HEK293T (cell line): Measurements from ENCODE around the gene FLNA.
"Not testable (repeated sequence)": the region's sequence is repeated elsewhere in the genome, so short reads cannot be mapped to it uniquely, and the experiment has no call there.

Source experiments
- CTCF ChIA-PET: fragments of 350-600 bp; formaldehyde crosslinking; extraction: SDS; loops from one replicate; lab custom pipeline; 2021; ENCODE audit warnings: antibody characterized with exemption, inconsistent platforms; lab: Yijun Ruan, JAX
- POLR2A ChIA-PET: fragments of 350-600 bp; formaldehyde crosslinking; extraction: SDS; loops from one replicate; lab custom pipeline; 2020; ENCODE audit warnings: antibody characterized with exemption, inconsistent platforms; lab: Yijun Ruan, JAX
- DNase-seq: peaks from one replicate; pipeline ENCODE4 v3.0.0; 2012; ENCODE audit warnings: mixed read lengths; ENCODE audit errors: extremely low spot score
- ARNT ChIP-seq: fragments of 450-650 bp; IDR thresholded peaks from 2 replicates; pipeline ENCODE4 v1.6.1; 2017; ENCODE audit warnings: mild to moderate bottlenecking
- BHLHE40 ChIP-seq: fragments of 450-650 bp; IDR thresholded peaks from 2 replicates; pipeline ENCODE4 v1.6.1; 2016; ENCODE audit warnings: mild to moderate bottlenecking, moderate library complexity, borderline replicate concordance
- CTBP1 ChIP-seq: fragments of 450-650 bp; IDR thresholded peaks from 2 replicates; pipeline ENCODE4 v1.6.1; 2016; ENCODE audit warnings: borderline replicate concordance
- ELF4 ChIP-seq: fragments of 450-650 bp; IDR thresholded peaks from 2 replicates; pipeline ENCODE4 v1.6.1; 2017; ENCODE audit warnings: antibody characterized with exemption
- FOXA1 ChIP-seq: fragments of 450-650 bp; IDR thresholded peaks from 2 replicates; pipeline ENCODE4 v1.6.1; 2016; ENCODE audit warnings: mild to moderate bottlenecking
- FOXK2 ChIP-seq: fragments of 450-650 bp; IDR thresholded peaks from 2 replicates; pipeline ENCODE4 v1.6.1; 2016; ENCODE audit warnings: mild to moderate bottlenecking
- FOXM1 ChIP-seq: fragments of 450-650 bp; IDR thresholded peaks from 2 replicates; pipeline ENCODE4 v1.6.1; 2017; ENCODE audit warnings: mild to moderate bottlenecking, borderline replicate concordance
- HDGF ChIP-seq: fragments of 450-650 bp; IDR thresholded peaks from 2 replicates; pipeline ENCODE4 v1.6.1; 2017; ENCODE audit warnings: antibody characterized with exemption, borderline replicate concordance
- L3MBTL2 ChIP-seq: fragments of 450-650 bp; conservative IDR thresholded peaks from 2 replicates; pipeline ENCODE4 v1.6.1; 2016; ENCODE audit warnings: mild to moderate bottlenecking
- LEF1 ChIP-seq: fragments of 450-650 bp; IDR thresholded peaks from 2 replicates; pipeline ENCODE4 v1.6.1; 2017; ENCODE audit warnings: mild to moderate bottlenecking, borderline replicate concordance
- NFRKB ChIP-seq: fragments of 450-650 bp; IDR thresholded peaks from 2 replicates; pipeline ENCODE4 v1.6.1; 2016; ENCODE audit warnings: mild to moderate bottlenecking, moderate library complexity
- PKNOX1 ChIP-seq: fragments of 450-650 bp; IDR thresholded peaks from 2 replicates; pipeline ENCODE4 v1.6.1; 2016
- SP1 ChIP-seq: fragments of 450-650 bp; IDR thresholded peaks from 2 replicates; pipeline ENCODE4 v1.6.1; 2017
- SUZ12 ChIP-seq: fragments of 450-650 bp; IDR thresholded peaks from 2 replicates; pipeline ENCODE4 v1.6.1; 2016; ENCODE audit warnings: mild to moderate bottlenecking
- TARDBP ChIP-seq: fragments of 450-650 bp; IDR thresholded peaks from 2 replicates; pipeline ENCODE4 v1.6.1; 2016
- ZNF384 ChIP-seq: fragments of 450-650 bp; IDR thresholded peaks from 2 replicates; pipeline ENCODE4 v1.6.1; 2016

FLNA gene

GRCh38 chrX:154403858-154404257, 29.4 kb upstream of the FLNA start:
- TF ChIP-seq FOXM1 (no peak), NFRKB (no peak), SUZ12 (no peak), FOXK2 (no peak), LEF1 (no peak), CTBP1 (no peak), ELF4 (no peak), L3MBTL2 (no peak), BHLHE40 (no peak), HDGF (no peak), FOXA1 (no peak), PKNOX1 (no peak), TARDBP (no peak), SP1 (no peak), ARNT (no peak)
- POLR2A ChIA-PET, result interaction anchor here (2.2 kb wide), 1 partner anchor 86 kb away, joined by 7 read pairs; the partner anchor contains the start of gene SLC10A3

GRCh38 chrX:154403192-154403591, 28.8 kb upstream of the FLNA start:
- TF ChIP-seq TARDBP, result no peak
- no peak for TF ChIP-seq BHLHE40
- no peak for TF ChIP-seq FOXK2
- TF ChIP-seq FOXA1, result no peak
- no peak for TF ChIP-seq ELF4
- TF ChIP-seq ZNF384, result no peak
- TF ChIP-seq SUZ12, result no peak
- TF ChIP-seq HDGF, result no peak
- POLR2A ChIA-PET, result interaction anchor here (0.6 to 2.5 kb wide), 4 partner anchors 8 to 87 kb away, joined by 3 to 9 read pairs (median 7); partner anchors contain the start of gene SLC10A3
- CTCF ChIA-PET, result no interaction called here
- DNase-seq, result no peak

More at GRCh38 chrX:154403858-154404257, 29.4 kb upstream of the FLNA start:
- CTCF ChIA-PET, result no interaction called here
- DNase-seq, result no peak

GRCh38 chrX:154402622-154403127, 28.2 kb upstream of the FLNA start:
- CTCF ChIA-PET, result no interaction called here

GRCh38 chrX:154401918-154402621, 27.6 kb upstream of the FLNA start:
- CTCF ChIA-PET, result no interaction called here
- TF ChIP-seq ELF4 (peak; percentile 30; the same call in 1 of the 2 replicates), FOXK2 (no peak)
- POLR2A ChIA-PET, result interaction anchor here (0.6 to 2.5 kb wide), 4 partner anchors 9 to 130 kb away, joined by 3 to 9 read pairs (median 5); no protein-coding TSS in a partner anchor
- no peak for DNase-seq

More at GRCh38 chrX:154402622-154403127, 28.2 kb upstream of the FLNA start:
- TF ChIP-seq BHLHE40 (no peak), FOXM1 (no peak), SP1 (no peak), L3MBTL2 (no peak), PKNOX1 (no peak), HDGF (no peak), SUZ12 (no peak), ELF4 (no peak), FOXK2 (no peak), NFRKB (no peak), ZNF384 (no peak), ARNT (no peak), FOXA1 (no peak)
- POLR2A ChIA-PET, result interaction anchor here (0.6 to 2.5 kb wide), 5 partner anchors 8 to 129 kb away, joined by 3 to 9 read pairs (median 7); partner anchors contain the start of gene SLC10A3
- DNase-seq, result no peak

GRCh38 chrX:154401045-154401799, 26.8 kb upstream of the FLNA start:
- ChIA-PET CTCF (no interaction called here), POLR2A (interaction anchor here (1.7 to 4.8 kb wide), 4 partner anchors 8 to 126 kb away, joined by 5 to 40 read pairs (median 8); partner anchors contain the start of gene DNASE1L1)

DNA sequence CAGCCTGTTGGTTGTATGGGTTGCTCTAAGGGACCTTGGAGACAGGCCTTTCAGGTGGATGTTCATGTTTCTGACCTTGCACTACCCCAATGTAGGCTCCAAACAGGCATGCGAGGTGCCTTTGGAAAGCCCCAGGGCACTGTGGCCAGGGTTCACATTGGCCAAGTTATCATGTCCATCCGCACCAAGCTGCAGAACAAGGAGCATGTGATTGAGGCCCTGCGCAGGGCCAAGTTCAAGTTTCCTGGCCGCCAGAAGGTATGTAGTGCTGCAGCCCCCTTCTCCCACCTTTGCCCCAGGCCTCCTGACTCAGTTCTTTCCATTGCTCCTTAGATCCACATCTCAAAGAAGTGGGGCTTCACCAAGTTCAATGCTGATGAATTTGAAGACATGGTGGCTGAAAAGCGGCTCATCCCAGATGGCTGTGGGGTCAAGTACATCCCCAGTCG, 26.0 kb upstream of the FLNA start:
- DNase-seq, CTCF ChIA-PET: not testable (repeated sequence)
- POLR2A ChIA-PET, result interaction anchor here (0.7 to 4.8 kb wide), 6 partner anchors 9 to 133 kb away, joined by 3 to 40 read pairs (median 4); partner anchors contain the start of gene DNASE1L1

More at GRCh38 chrX:154401045-154401799, 26.8 kb upstream of the FLNA start:
- TF ChIP-seq BHLHE40, result 0 out of 2 replicates have a peak, but pooled peaks have one; percentile 24
- TF ChIP-seq CTBP1, result no peak
- no peak for TF ChIP-seq LEF1
- no peak for TF ChIP-seq ARNT
- peak; percentile 5; the same call in 1 of the 2 replicates for TF ChIP-seq FOXM1
- peak; percentile 55 for TF ChIP-seq ELF4
- TF ChIP-seq ZNF384, result no peak
- 0 out of 2 replicates have a peak, but pooled peaks have one; percentile 19 for TF ChIP-seq NFRKB
- TF ChIP-seq HDGF, result no peak
- TF ChIP-seq PKNOX1, result no peak
- TF ChIP-seq FOXA1, result no peak
- TF ChIP-seq L3MBTL2, result peak; percentile 30; the same call in 1 of the 2 replicates
- TF ChIP-seq TARDBP, result no peak
- no peak for TF ChIP-seq SUZ12
- TF ChIP-seq SP1, result no peak
- no peak for DNase-seq
